H1 (cell line): Measurements from ENCODE around the gene PRLH. TPM values are rescaled to one million over a fixed set of nuclear protein-coding genes. Genes with fewer than 3 reads are reported as not detected.
A peak's percentile ranks its signal among the peaks of the same experiment; 100 is the strongest.

Source experiments
- CTCF ChIA-PET: fragments of 300-600 bp; sonication (Branson Sonifier 250); formaldehyde crosslinking; loops from one replicate; lab custom pipeline; 2021; ENCODE audit not compliant: partially characterized antibody; lab: Charles Lee
- POLR2A ChIA-PET: fragments of 300-600 bp; sonication (Branson Sonifier 250); formaldehyde crosslinking; loops from one replicate; lab custom pipeline; 2021; ENCODE audit warnings: inconsistent platforms; ENCODE audit not compliant: partially characterized antibody; lab: Charles Lee
- DNase-seq, 2 experiments: peaks; one replicate each; pipeline versions ENCODE4 v3.0.0 to v3.0.0-alpha.2; 2010 to 2022; ENCODE audit warnings: low spot score in 2 of 2, low read depth in 1 of 2, mixed read lengths in 1 of 2
- FAIRE-seq: peaks from 2 replicates; lab custom pipeline; 2011; peaks lifted over from hg19 to GRCh38; lab: Jason Lieb, UNC
- H2AFZ ChIP-seq: 2 replicates; pipeline ENCODE4 v1.8.1; 2012; ENCODE audit warnings: low read length, inconsistent platforms
- H2AK5ac ChIP-seq: 2 replicates; pipeline ENCODE4 v1.6.1; 2013; ENCODE audit warnings: low read depth, low read length
- H2BK120ac ChIP-seq: replicated peaks from 2 replicates; pipeline ENCODE3; 2013; ENCODE audit warnings: low read depth, low read length, inconsistent platforms
- H2BK12ac ChIP-seq: 2 replicates; pipeline ENCODE4 v1.6.1; 2013; ENCODE audit warnings: low read depth, low read length
- H2BK15ac ChIP-seq: 2 replicates; pipeline ENCODE4 v1.6.1; 2013; ENCODE audit warnings: low read length
- H2BK20ac ChIP-seq: 2 replicates; pipeline ENCODE4 v1.6.1; 2013; ENCODE audit warnings: low read length
- H2BK5ac ChIP-seq: 2 replicates; pipeline ENCODE4 v1.6.1; 2013; ENCODE audit warnings: low read depth, low read length
- H3K14ac ChIP-seq: 2 replicates; pipeline ENCODE4 v1.6.1; 2013; ENCODE audit warnings: inconsistent platforms; ENCODE audit not compliant: insufficient read length
- H3K18ac ChIP-seq: 2 replicates; pipeline ENCODE4 v1.6.1; 2013; ENCODE audit warnings: low read length; ENCODE audit errors: extremely low read depth
- H3K23ac ChIP-seq: 2 replicates; pipeline ENCODE4 v1.6.1; 2013; ENCODE audit warnings: inconsistent platforms; ENCODE audit not compliant: insufficient read length
- H3K23me2 ChIP-seq: 2 replicates; pipeline ENCODE4 v1.6.1; 2013; ENCODE audit warnings: low read depth, low read length
- H3K27ac ChIP-seq: 2 replicates; pipeline ENCODE4 v1.6.1; 2011; ENCODE audit warnings: low read depth, low read length, inconsistent platforms
- H3K27me3 ChIP-seq, 4 experiments: replicated peaks in 1 of 4; 1 replicate in 1 of 4; 2 replicates in 3 of 4; pipeline versions ENCODE4 v1.6.1 to v1.8.1; 2011 to 2013; ENCODE audit warnings: low read length in 3 of 4, mild to moderate bottlenecking in 3 of 4, inconsistent platforms in 2 of 4, mixed read lengths in 2 of 4, moderate library complexity in 1 of 4; ENCODE audit not compliant: control insufficient read depth in 3 of 4, insufficient read depth in 3 of 4; ENCODE audit errors: extremely low read depth in 1 of 4
- H3K36me3 ChIP-seq, 4 experiments: 2 replicates each; pipeline versions ENCODE4 v1.6.1 to v1.8.1; 2011 to 2013; ENCODE audit warnings: mild to moderate bottlenecking in 4 of 4, low read length in 3 of 4, moderate library complexity in 2 of 4, control low read depth in 1 of 4, inconsistent platforms in 1 of 4; ENCODE audit not compliant: insufficient read depth in 4 of 4, control insufficient read depth in 2 of 4
- H3K4ac ChIP-seq: replicated peaks from 2 replicates; pipeline ENCODE3; 2013; ENCODE audit warnings: low read length, low read depth, mixed read lengths, inconsistent platforms; ENCODE audit not compliant: insufficient read length
- H3K4me1 ChIP-seq, 4 experiments: replicated peaks in 1 of 4; 1 replicate in 1 of 4; 2 replicates in 3 of 4; pipeline versions ENCODE4 v1.6.1 to v1.8.1; 2011 to 2013; ENCODE audit warnings: low read length in 3 of 4, inconsistent platforms in 2 of 4, mixed read lengths in 1 of 4; ENCODE audit not compliant: insufficient read depth in 4 of 4, control insufficient read depth in 3 of 4
- H3K4me2 ChIP-seq, 2 experiments: 2 replicates each; pipeline versions ENCODE4 v1.6.1 to v1.8.1; 2011 to 2013; ENCODE audit warnings: low read depth in 2 of 2, low read length in 2 of 2, control low read depth in 1 of 2, inconsistent platforms in 1 of 2, mild to moderate bottlenecking in 1 of 2; ENCODE audit not compliant: insufficient read depth in 1 of 2
- H3K4me3 ChIP-seq, 4 experiments: fragments of 200-600, 300-600 bp in 1 of 4; sonication (generic), shearing (Covaris generic), sonication (Bioruptor Twin) in 1 of 4; 2 replicates each; pipeline versions ENCODE4 v1.5.1 to v1.8.1; 2011 to 2016; ENCODE audit warnings: low read length in 4 of 4, low read depth in 3 of 4, control low read depth in 2 of 4, inconsistent platforms in 2 of 4, mild to moderate bottlenecking in 2 of 4, mixed read lengths in 1 of 4, moderate library complexity in 1 of 4; ENCODE audit not compliant: insufficient read depth in 2 of 4; ENCODE audit errors: extremely low read depth in 1 of 4
- H3K56ac ChIP-seq: replicated peaks from 2 replicates; pipeline ENCODE3; 2013; ENCODE audit warnings: low read depth, mild to moderate bottlenecking, mixed read lengths, low read length, inconsistent platforms; ENCODE audit not compliant: insufficient read length
- H3K79me1 ChIP-seq: 2 replicates; pipeline ENCODE4 v1.6.1; 2013; ENCODE audit warnings: low read depth, low read length, control low read depth
- H3K79me2 ChIP-seq, 2 experiments: 2 replicates each; pipeline versions ENCODE4 v1.6.1 to v1.8.1; 2012 to 2013; ENCODE audit warnings: low read length in 2 of 2, mild to moderate bottlenecking in 2 of 2, inconsistent platforms in 1 of 2; ENCODE audit not compliant: insufficient read depth in 2 of 2, control insufficient read depth in 1 of 2
- H3K9ac ChIP-seq, 4 experiments: replicated peaks in 1 of 4; 1 replicate in 1 of 4; 2 replicates in 3 of 4; pipeline versions ENCODE4 v1.6.1 to v1.8.1; 2011 to 2013; ENCODE audit warnings: low read depth in 3 of 4, low read length in 3 of 4, control low read depth in 2 of 4, mild to moderate bottlenecking in 2 of 4, moderate library complexity in 2 of 4, inconsistent platforms in 1 of 4; ENCODE audit errors: extremely low read depth in 1 of 4
- H3K9me3 ChIP-seq, 2 experiments: 2 replicates each; pipeline versions ENCODE4 v1.6.1 to v1.8.1; 2012 to 2013; ENCODE audit warnings: mild to moderate bottlenecking in 2 of 2, moderate library complexity in 2 of 2, control low read depth in 1 of 2, inconsistent platforms in 1 of 2, low read depth in 1 of 2, low read length in 1 of 2, mixed read lengths in 1 of 2; ENCODE audit not compliant: insufficient read depth in 2 of 2
- H4K20me1 ChIP-seq, 2 experiments: replicated peaks in 1 of 2; 2 replicates each; pipeline versions ENCODE3 to v1.8.1; 2011 to 2013; ENCODE audit warnings: inconsistent platforms in 2 of 2, low read length in 2 of 2, mild to moderate bottlenecking in 1 of 2; ENCODE audit not compliant: insufficient read depth in 2 of 2, control insufficient read depth in 1 of 2
- H4K5ac ChIP-seq: 2 replicates; pipeline ENCODE4 v1.6.1; 2013; ENCODE audit warnings: low read length, low read depth, mixed read lengths, inconsistent platforms; ENCODE audit not compliant: insufficient read length
- H4K8ac ChIP-seq: 2 replicates; pipeline ENCODE4 v1.8.0; 2013; ENCODE audit warnings: mild to moderate bottlenecking, moderate library complexity, low read length, inconsistent platforms; ENCODE audit not compliant: insufficient read depth; ENCODE audit errors: extremely low read depth
- H4K91ac ChIP-seq: replicated peaks from 2 replicates; pipeline ENCODE3; 2013; ENCODE audit warnings: low read length, mixed read lengths, inconsistent platforms; ENCODE audit not compliant: insufficient read length
- E2F6 ChIP-seq: IDR thresholded peaks from 2 replicates; pipeline ENCODE4 v1.6.1; 2012; ENCODE audit warnings: inconsistent platforms
- WGBS, 2 experiments: shearing (Covaris generic) in 1 of 2; methylation state at CpG; one replicate each; pipeline versions ENCODE4 v1.1.6 to v1.1.7; 2013 to 2015; ENCODE audit warnings: low lambda C conversion rate in 2 of 2, mixed read lengths in 2 of 2, inconsistent platforms in 1 of 2, low coverage in 1 of 2, missing lambda C conversion rate in 1 of 2; ENCODE audit not compliant: insufficient replicate concordance in 2 of 2, insufficient coverage in 1 of 2, insufficient read length in 1 of 2; ENCODE audit errors: extremely low coverage in 1 of 2, missing lambda C conversion rate in 1 of 2; 5-methylcytosine and 5-hydroxymethylcytosine counted together
- polyA plus RNA-seq, 7 experiments: library from polyadenylated mRNA; depleted of rRNA in 3 of 7; stranded (reverse) in 5 of 7; unstranded in 2 of 7; fragments of >200 nt in 5 of 7; fragments of 200-250 nt in 2 of 7; gene quantifications; 1 replicate in 5 of 7; 2 replicates in 1 of 7; 4 replicates in 1 of 7; pipeline versions ENCODE4 v1.2.1 to v1.2.3, GENCODE V29; 2011 to 2013; ENCODE audit warnings: missing spikeins in 2 of 7, mixed read lengths in 2 of 7
- total RNA-seq: library from RNA; stranded (reverse); fragmentation: NEBNext Ultra II Directional; extraction: Animal tissue kit (Norgen Biotek cat#: 25700); gene quantifications from 2 replicates; pipeline ENCODE4 v1.2.1, GENCODE V29; 2021

The PRLH gene
- total and polyA plus RNA-seq, 2 of the 8 experiments (the other 6 are each of a cell fraction or from before 2014, with no cell fraction given) = not detected

GRCh38 chr2:237567276-237568029 lies 1.1 kb downstream of the PRLH start:
- no peak overlapping the region for H3K23ac ChIP-seq
- peaks cover 11% of the 10 kb centered on the region; the same call in 1 of the 2 replicates for H3K23me2 ChIP-seq
- H3K36me3 ChIP-seq = no peaks in the 10 kb centered on the region
- no peak overlapping the region for H4K5ac ChIP-seq
- peak overlapping the region; percentile 54; the same call in 1 of the 2 replicates for H2BK15ac ChIP-seq
- peaks cover 0 to 11% of the 10 kb centered on the region in 2 experiments for H4K20me1 ChIP-seq
- H3K14ac ChIP-seq = no peak overlapping the region
- H3K4me2 ChIP-seq = no peak overlapping the region
- no peak overlapping the region for H2BK120ac ChIP-seq
- H4K8ac ChIP-seq = no peak overlapping the region
- no peaks in the 10 kb centered on the region for H3K79me1 ChIP-seq
- POLR2A ChIA-PET = interaction anchor here (0.8 to 1.7 kb wide), 4 partner anchors 12 to 38 kb away, joined by 3 to 5 read pairs (median 3); no protein-coding TSS in a partner anchor
- H3K9ac ChIP-seq = no peak overlapping the region
- H2BK5ac ChIP-seq = no peak overlapping the region; the same call in 1 of the 2 replicates
- no peak overlapping the region for H3K18ac ChIP-seq
- no peak overlapping the region for H2BK12ac ChIP-seq
- 0 out of 2 replicates have a peak overlapping the region, but pooled peaks have one; percentile 43 for H2AK5ac ChIP-seq
- no peaks in the 10 kb centered on the region for H3K9me3 ChIP-seq
- H4K91ac ChIP-seq = no peak overlapping the region
- H3K79me2 ChIP-seq = no peaks in the 10 kb centered on the region
- no peaks in the 10 kb centered on the region for H3K27me3 ChIP-seq
- no peak overlapping the region for H3K56ac ChIP-seq
- FAIRE-seq = no peak
- 90% methylated on average over 16 of the region's 16 CpGs; no CpG with 5 or more reads in 1 of the 2 experiments for WGBS, 2 experiments
- no peak overlapping the region for H3K4ac ChIP-seq
- peaks cover 0 to 8% (median 2%) of the 10 kb centered on the region in 4 experiments; a peak in 4 of 7 replicates for H3K4me1 ChIP-seq
- H3K4me3 ChIP-seq = no peak overlapping the region
- no peak overlapping the region for H2BK20ac ChIP-seq
- CTCF ChIA-PET = interaction anchor here (0.8 to 1.5 kb wide), 7 partner anchors 17 to 146 kb away, joined by 3 to 10 read pairs (median 3); no protein-coding TSS in a partner anchor
- H2AFZ ChIP-seq = no peak overlapping the region
- no peak for TF ChIP-seq E2F6
- no peak overlapping the region for H3K27ac ChIP-seq
- no peak for DNase-seq
